ENCODE results near the gene DHX32. TPM values are rescaled to one million over a fixed set of nuclear protein-coding genes. Genes with fewer than 3 reads are reported as not detected.
A peak's percentile ranks its signal among the peaks of the same experiment; 100 is the strongest.

DHX32 gene
- polyA plus RNA-seq, 3 donors = 21.7 to 25.8 (median 24.2) TPM

DNA sequence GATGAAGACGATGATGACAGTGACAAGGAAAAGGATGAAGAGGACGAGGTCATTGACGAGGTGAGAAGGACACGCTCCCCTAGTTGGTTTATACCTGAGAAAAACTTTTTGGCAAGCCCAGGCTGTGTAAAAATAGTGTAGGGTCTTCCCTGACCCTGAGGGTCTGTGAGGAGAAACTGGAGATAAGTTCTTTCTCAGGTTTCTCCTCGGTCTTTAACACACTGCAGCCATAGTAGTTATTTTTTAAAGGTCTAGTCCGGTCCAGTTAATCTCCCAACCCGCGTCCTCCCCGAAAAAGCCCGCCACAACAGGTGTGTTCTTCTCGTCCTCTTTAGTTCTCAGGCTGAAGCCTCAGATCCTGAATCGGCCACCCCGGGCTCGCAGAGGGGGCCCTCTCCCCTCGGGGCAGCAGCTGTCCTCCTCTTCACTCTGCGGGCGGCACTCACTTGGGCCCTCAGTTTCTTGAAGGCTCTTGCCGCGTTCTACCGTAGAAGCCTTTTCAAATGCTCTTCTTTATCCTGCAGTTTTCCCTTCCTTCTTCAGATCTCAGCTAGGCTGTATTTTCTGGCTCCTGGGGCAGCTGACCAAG is 57.3 kb downstream of the DHX32 start:
- peak in 1 of 11 donors; percentile 1 for DNase-seq (ENCODE audit: extremely low read depth in 1 of 11, low read depth in 9 of 11, low spot score in 4 of 11)

DNA sequence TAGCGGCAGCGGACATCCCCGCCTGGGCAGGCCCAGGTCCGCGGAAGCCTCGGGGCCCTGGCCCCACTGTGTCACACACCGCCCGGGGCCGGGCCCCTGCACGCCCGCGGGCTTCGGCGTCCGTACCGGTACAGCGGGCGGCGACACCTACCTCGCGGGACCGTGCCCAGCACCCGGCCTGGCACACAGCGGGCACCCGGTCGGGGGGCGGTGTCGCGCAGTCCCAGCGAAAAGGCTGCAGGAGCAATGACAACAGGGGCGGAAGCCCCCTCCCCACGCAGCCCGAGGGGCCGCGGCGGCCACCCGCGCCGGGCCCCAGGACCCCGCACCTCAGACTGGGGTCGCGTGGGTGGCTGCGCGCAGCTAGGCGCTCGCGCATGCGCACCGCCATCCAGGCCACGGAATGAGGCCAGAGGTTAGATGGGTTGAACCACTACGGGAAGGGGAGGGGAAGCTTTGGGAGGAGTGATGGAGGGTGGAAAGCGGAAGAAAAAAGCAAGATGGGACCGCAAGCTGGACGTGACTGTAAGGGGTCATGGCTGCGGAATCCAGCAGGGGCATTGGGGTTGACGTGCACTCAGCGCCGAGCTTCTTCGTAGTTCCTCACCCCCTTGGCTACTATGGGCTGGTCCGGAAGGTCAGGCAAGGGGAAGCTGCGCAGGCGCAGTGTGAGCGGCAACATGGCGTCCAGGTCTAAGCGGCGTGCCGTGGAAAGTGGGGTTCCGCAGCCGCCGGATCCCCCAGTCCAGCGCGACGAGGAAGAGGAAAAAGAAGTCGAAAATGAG is 58.0 kb downstream of the DHX32 start, which contains the start of the genes BCCIP and UROS:
Gene BCCIP (plus strand): TSS at position 669 of the 785 bp plus-strand sequence. CDS start 12 bp downstream, at position 681.
Gene UROS (minus strand): TSS at position 381 of the 785 bp plus-strand sequence. CDS start 6,759 bp downstream, outside the sequence.
- peak; percentile 79 to 94 (median 85) for DNase-seq (ENCODE audit: extremely low read depth in 1 of 11, low read depth in 9 of 11, low spot score in 4 of 11)

DNA sequence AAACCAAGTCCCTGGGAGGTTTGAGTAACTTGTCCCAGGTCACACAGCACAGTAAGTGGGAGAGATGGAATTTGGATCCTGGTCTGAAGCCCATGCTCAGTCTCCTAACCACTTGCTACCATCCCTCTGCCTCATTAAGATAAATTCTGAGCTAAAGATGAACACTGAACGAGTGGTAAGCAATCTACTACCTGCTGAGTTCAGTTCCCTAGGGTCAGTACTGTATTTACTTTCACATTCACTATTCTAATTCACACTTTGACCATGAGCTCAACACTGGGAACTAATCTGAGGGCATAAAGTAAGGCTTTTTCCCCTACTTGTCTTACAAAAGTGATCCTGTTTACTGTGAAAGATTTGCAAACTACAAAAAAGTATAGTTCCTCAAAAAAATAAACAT is 60.4 kb downstream of the DHX32 start:
- no peak for DNase-seq (ENCODE audit: extremely low read depth in 1 of 11, low read depth in 9 of 11, low spot score in 4 of 11)

DNA sequence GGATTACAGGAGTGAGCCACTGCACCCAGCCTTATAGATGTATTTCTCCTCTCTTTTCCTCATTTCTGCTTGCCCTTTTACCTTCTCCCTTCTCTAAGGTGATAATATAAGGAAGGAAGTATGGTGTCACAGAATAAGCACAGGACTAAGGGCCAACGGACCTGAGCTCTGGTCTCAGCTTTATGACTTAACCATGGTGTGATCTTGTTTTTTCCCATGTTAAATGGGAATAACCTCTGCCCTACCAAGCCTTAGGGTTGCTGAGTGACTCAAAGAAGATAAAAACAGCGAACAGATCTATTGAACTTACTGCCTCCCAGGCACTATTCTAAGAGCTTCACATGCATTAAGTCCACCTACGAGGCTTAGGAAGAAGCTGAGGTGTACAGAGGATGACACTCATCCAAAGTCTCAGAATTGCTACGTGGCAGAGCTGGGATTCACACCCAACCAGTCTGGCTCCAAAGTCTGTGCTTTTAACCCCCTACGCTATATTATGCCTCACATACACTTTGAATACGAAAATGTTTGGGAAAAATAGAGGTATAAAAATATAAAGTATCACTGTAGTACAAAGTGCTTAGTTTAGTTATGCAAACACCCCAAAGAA is 63.6 kb downstream of the DHX32 start:
- no peak for DNase-seq (ENCODE audit: extremely low read depth in 1 of 11, low read depth in 9 of 11, low spot score in 4 of 11)

DNA sequence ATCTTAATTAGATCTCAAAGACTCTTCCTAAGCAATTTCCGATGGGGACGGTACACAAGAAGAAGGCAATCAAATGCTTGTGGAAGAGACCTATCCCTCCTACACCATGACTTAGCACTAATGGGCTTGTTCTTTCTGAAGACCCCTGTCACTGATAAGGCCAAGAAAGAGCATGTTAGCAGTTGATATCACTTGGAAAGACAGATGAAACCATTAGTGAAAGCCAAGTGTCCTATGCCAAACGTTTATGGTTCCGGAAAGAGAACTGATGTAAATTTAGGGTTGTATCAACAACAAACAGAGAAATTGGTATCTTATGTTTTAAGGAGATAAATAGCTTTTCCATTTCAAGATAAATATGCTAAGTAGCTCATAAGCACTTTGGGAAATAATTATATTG is 64.5 kb downstream of the DHX32 start:
- DNase-seq (ENCODE audit: extremely low read depth in 1 of 11, low read depth in 9 of 11, low spot score in 4 of 11) = no peak

DNA sequence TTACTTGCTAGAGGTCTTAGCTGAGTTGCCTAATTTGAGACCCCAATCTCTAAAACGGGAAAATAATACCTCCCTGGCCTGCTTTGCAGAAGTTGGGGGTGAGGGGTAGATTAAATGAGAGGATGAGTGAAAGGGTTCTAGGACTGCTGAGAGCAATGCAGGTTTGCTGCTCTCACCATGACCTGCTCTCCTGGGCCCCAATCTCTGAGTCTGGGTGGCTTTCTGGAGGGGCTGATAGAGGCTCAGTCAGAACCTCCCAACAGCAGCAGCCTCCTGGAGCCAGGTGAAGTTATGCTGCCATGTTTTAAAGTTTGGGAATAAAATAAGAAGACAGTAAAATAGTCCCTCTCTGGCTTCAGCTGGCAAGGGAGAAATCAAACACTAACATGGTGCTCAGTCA is 65.3 kb downstream of the DHX32 start:
- no peak for DNase-seq (ENCODE audit: extremely low read depth in 1 of 11, low read depth in 9 of 11, low spot score in 4 of 11)

DNA sequence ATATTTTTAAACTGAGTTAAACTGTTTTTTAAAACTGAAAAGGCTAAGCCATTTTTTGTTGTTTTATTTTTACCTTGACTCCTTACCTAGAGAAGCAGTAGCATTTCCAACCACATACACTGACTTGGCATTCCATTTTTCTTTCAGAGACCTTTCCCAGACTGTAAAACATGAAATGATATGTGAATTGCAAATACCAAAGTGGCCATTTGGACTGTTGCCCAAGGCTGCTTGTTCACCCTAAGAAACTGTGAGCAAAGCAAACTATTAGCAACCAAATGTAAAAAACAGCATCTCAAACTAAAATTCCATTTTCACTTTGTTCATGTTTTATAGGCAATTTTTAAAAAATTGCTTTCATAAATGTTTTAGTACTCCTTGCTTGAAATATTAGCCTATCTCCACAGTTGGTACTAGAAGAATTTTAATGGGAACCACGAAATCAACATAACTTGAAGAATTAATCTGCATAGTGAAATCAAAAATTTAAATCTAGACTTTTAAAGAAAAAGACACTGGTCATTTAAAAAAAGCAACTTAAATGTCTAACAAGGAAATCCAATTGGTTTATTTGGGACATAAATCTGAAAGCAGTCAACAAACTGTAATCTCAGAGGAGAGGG is 68.9 kb downstream of the DHX32 start:
- peak in 5 of 11 donors; percentile 1 to 18 (median 9) for DNase-seq (ENCODE audit: extremely low read depth in 1 of 11, low read depth in 9 of 11, low spot score in 4 of 11)

DNA sequence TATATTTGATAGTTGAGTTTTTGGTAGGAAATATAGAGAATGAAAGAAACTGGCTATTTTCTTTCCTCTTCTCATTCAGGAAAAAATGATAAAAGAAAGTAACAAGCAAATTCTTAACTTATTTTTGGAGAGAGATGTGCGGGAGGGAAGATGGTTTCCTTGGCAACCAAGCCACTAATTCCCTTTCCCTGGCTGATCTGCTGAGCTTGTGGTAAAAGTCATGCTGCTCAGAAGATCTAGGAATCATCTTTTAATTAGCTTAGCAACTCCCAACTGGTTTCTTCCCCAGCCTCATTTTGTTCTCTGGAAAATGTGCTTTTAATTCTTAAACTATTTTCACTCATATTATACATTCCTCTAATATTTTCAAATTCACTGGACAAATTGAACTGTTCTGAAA is 69.8 kb downstream of the DHX32 start:
- no peak for DNase-seq (ENCODE audit: extremely low read depth in 1 of 11, low read depth in 9 of 11, low spot score in 4 of 11)

DNA sequence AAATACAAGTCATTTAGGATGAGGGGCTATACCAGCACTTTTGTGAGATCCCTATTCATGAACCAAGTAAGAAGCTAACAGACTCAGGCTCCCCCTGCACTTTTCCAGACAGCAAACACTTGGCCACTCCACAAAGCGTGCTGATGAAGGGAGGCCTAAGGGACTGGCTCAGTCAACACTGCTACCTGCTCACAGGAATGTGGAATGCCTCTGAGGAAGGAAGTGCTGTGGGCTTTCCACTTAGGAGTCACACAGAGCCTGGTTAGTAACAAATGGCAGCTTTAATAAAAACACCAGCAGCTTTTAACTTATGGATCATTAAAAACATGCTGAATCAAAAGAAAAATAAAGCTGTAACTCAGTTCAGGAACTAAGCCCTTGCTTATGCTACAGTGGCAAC is 73.0 kb downstream of the DHX32 start:
- DNase-seq (ENCODE audit: extremely low read depth in 1 of 11, low read depth in 9 of 11, low spot score in 4 of 11) = no peak

DNA sequence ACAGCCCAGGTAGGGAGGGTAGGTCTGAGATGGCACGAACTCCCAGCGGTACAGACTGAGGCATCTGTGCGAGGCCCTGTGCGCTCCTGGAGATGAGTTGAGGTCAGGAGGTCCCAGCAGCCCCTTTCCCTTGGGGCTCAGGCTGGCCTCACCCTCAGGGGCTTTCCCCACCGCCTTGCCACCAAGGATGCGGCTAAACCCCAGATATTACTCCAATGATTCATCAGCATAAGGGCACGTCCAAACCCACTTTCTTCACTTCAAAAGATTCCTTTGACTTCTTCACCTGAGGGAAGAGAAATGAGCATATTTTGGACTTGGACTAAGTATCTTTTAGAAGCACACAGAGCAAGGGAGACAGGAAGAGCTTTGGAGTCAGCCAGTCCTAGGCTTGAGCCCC is 78.4 kb downstream of the DHX32 start:
- DNase-seq (ENCODE audit: extremely low read depth in 1 of 11, low read depth in 9 of 11, low spot score in 4 of 11) = no peak

DNA sequence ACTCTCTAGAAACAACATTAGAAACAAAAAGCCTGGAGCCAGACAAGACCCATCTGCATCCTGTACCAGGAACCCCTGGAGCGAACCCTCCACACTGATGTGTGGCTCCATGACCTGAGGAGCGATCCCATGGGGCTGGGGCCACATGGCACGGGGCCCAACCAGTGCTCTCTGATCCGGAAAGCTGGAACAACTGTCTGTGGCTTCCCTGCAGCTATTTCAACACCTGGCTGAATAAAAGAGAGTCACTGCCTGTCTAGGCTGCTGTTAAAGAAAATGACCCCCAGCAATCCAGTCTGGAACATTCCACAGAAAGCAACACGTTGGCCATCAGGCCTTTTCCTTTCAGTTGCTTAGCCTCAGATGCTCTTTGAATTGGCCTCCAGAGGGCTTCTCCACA is 79.0 kb downstream of the DHX32 start:
- no peak for DNase-seq (ENCODE audit: extremely low read depth in 1 of 11, low read depth in 9 of 11, low spot score in 4 of 11)

DNA sequence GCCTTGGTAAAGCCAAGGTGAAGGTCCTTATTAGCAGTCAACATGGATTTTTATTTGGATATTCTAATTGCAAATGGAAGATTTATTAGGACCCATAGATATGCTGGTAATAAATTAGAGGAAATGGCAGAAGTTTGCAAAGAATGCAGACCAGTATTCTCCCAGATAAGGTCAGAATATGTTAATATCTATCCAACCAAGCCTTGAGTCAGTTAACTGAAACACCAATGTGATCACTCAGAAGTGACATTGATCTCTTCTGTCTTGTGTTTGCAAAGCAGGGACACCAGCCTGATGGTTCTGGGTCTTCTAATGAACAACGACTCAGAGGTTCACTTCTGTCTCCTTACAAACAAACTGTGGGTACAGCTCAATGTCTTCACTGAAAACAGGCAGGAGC is 79.5 kb downstream of the DHX32 start:
- no peak for DNase-seq (ENCODE audit: extremely low read depth in 1 of 11, low read depth in 9 of 11, low spot score in 4 of 11)

DNA sequence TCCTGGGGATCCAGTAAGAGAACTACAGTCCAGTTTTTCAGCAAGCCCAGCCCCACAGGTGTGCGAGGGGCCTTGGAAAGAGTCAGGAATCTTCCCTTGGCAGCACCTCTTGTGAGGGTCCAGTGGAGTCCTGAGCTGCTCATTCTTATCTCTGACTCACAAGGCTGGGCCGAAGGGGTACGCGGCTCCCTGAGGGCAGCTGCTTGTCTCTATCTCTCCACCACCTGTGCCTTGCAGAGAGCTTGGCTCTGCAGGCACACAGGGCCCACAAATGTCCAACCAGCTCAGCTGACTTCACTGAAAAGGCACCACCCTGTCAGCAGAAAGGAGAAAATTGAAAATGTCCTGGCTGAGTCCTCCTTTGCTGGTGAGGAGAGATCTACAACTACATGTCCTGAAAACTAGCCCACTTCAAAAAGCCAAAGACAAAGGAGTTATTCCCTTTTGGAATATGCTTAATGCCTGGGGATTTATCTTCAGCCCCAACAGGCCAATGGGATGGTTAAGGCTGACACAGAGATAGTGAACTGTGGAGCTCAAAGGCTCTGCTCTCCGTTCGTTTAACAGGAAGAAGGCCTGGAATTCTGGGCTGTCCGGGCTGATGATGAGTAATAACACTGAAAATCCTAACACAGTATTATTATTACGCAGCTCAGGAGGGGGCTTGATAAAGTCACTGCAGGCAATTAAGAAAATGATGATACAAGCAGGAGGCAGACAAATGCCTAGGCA is 81.5 kb downstream of the DHX32 start:
- no peak for DNase-seq (ENCODE audit: extremely low read depth in 1 of 11, low read depth in 9 of 11, low spot score in 4 of 11)

DNA sequence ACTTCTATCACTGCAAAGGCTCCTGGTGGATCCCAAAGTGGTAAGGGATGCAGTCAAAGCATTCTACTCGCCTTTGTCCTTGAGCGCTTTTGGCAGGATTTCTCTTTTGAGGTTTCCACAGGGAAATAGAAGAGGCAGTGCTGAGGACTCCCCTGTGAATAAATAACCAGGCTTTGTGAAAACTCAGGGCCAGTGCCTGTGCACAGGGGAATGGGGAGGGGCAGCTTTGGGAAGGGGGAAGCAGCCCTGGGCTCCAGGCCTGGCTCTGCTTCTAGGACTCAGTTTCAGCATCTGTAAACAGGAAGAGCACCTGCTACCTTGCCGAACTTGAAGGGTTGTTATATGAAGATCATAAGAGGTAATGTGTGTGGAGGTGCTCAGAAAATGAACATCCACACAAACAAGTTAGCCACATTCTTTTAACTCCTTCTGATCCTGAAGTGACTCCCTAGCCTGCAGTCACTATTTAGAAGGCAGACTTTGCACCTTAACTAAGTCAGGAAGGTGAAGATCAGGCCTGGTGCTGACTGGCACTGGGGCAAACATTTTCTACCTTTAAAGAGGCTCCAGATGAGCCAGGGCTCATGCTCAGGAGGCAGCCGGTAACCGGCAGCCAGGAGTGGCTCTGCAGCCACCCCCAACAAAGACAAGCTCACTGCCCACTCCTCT is 83.0 kb downstream of the DHX32 start:
- peak in 1 of 11 donors; percentile 27 for DNase-seq (ENCODE audit: extremely low read depth in 1 of 11, low read depth in 9 of 11, low spot score in 4 of 11)

DNA sequence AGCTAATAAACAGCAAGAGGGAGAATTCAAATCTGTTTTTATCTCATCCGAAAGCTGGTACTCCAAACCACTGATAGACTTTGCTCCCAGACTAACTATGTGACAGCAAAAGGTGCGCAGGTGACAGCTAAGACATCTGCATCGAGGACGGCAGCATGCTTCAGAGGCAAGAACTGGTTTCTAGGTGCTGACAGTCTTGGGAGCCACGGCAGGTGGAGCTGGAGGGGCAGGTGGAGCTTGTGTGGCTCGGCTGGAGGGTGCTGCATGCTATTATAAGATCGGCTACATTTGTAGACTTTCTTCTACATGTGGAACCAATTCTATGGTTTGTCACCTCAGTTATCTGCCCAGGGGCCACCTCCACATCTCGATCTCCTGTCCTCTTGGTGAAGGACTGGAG is 83.7 kb downstream of the DHX32 start:
- DNase-seq (ENCODE audit: extremely low read depth in 1 of 11, low read depth in 9 of 11, low spot score in 4 of 11) = no peak

DNA sequence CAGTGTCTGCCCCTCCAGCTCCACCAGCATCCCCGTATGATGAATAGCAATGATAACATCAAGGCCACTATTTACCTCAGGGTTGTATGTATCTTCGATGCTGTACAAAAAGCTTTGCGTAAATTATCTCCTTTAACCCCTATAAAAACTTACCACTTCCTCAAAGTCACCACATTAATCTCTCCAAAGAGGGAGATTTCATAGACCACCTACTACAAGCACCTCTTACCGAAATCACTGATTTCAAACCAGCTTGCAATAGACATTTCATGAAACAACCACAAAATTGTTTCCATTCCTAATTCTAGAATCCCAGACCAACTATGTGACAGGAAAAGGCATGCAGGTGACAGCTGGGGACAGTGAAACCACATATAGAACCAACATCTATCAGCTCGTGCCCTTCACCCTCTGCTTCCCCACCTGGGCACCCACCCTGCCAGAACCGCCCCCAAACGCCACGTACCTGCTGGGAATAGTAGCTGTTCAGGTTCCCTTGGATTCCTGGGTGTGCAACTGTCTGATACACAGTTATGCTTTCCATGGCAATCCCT is 85.4 kb downstream of the DHX32 start:
- DNase-seq (ENCODE audit: extremely low read depth in 1 of 11, low read depth in 9 of 11, low spot score in 4 of 11) = no peak

DNA sequence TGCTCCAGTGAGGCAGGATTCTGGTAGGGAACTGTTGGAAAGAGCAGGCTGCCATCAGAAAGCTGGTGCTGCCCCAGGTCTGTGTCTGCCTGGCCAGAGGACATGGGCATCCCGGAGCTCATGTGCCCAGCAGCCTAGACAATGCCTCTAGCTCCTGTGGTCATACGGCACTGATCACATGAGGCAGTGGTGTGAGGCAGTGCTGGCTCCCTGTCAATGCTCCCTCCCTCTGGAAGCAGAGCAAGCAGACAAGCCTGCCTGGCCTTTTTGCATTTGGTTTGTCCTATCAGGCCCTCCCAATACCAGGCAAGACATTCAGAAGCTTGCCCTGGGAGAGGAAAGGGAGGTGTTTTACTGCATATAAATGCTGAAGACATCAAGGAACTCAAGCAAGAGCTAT is 86.0 kb downstream of the DHX32 start:
- DNase-seq (ENCODE audit: extremely low read depth in 1 of 11, low read depth in 9 of 11, low spot score in 4 of 11) = no peak
